SU-DHL-6 (cell line): ENCODE data around the gene TELO2.

Experiments used
- CTCF ChIP-seq: fragments of 200-600 bp; sonication (generic); IDR thresholded peaks from one replicate; pipeline ENCODE4 v1.5.1; 2017; ENCODE audit warnings: antibody characterized with exemption, mild to moderate bottlenecking, low read length, moderate library complexity; ENCODE audit not compliant: insufficient read depth, poor library complexity, severe bottlenecking
- EZH2phosphoT487 ChIP-seq: fragments of 200-600 bp; sonication (generic), shearing (Covaris generic); conservative IDR thresholded peaks from 2 replicates; pipeline ENCODE4 v1.6.1; 2018; ENCODE audit warnings: mild to moderate bottlenecking, antibody characterized with exemption, low read length, moderate library complexity, mixed read lengths

- no peak for TF ChIP-seq EZH2phosphoT487
- no peak for TF ChIP-seq CTCF
Measured at GRCh38 chr16:1452530-1452929, 40.6 kb upstream of the TELO2 start.
